Prostate gland (tissue), 2 donors: Measurements from ENCODE around the gene C4A. TPM values are rescaled to one million over a fixed set of nuclear protein-coding genes. Genes with fewer than 3 reads are reported as not detected.

Source experiments
- DNase-seq: peaks from one replicate; pipeline ENCODE4 v3.0.0-alpha.2; 2019; ENCODE audit warnings: low spot score
- H3K27ac ChIP-seq, 2 donors: fragments of 200-600 bp; sonication (generic); 2 replicates each; pipeline ENCODE4 v1.5.1; 2017 to 2019
- H3K27me3 ChIP-seq: fragments of 200-600 bp; sonication (generic); replicated peaks from 2 replicates; pipeline ENCODE4 v1.5.1; 2019; ENCODE audit not compliant: insufficient read depth
- H3K36me3 ChIP-seq, 2 donors: fragments of 200-600 bp; sonication (generic); 1 replicate in 1 of 2; 2 replicates in 1 of 2; pipeline versions ENCODE4 v1.5.1 to v1.8.1; 2017 to 2019
- H3K4me1 ChIP-seq: fragments of 200-600 bp; sonication (generic); replicated peaks from 2 replicates; pipeline ENCODE4 v1.5.1; 2019
- H3K4me3 ChIP-seq, 2 donors: fragments of 200-600 bp; sonication (generic); 2 replicates each; pipeline ENCODE4 v1.5.1; 2017 to 2019
- H3K9me3 ChIP-seq: fragments of 200-600 bp; sonication (generic); 2 replicates; pipeline ENCODE4 v1.5.1; 2017
- CTCF ChIP-seq, 4 experiments: fragments of 200-600 bp in 2 of 4; fragments of 450-650 bp in 2 of 4; sonication (generic) in 2 of 4; IDR thresholded peaks; 1 replicate in 3 of 4; 2 replicates in 1 of 4; pipeline ENCODE4 v1.5.1; 2016 to 2019; ENCODE audit warnings: antibody characterized with exemption in 4 of 4, mild to moderate bottlenecking in 2 of 4, moderate library complexity in 2 of 4
- POLR2A ChIP-seq: fragments of 450-650 bp; IDR thresholded peaks from one replicate; pipeline ENCODE4 v1.6.1; 2016; ENCODE audit warnings: antibody characterized with exemption, mild to moderate bottlenecking
- POLR2AphosphoS5 ChIP-seq: sonication (generic); formaldehyde crosslinking; IDR thresholded peaks from one replicate; pipeline ENCODE4 v1.6.1; 2017; ENCODE audit warnings: antibody characterized with exemption
- WGBS: methylation state at CpG from one replicate; pipeline ENCODE4 v1.1.5; 2018; 5-methylcytosine and 5-hydroxymethylcytosine counted together
- intact Hi-C: fragments of 100-400 bp; cut with DNase I; formaldehyde crosslinking; loops from one replicate; pipeline ENCODE4 v1.14.2; 2022
- total RNA-seq, 2 donors: library from RNA; depleted of rRNA; stranded (reverse); fragments of >200 nt; gene quantifications; one replicate each; pipeline ENCODE4 v1.1.0, GENCODE V29; 2016

Gene C4A
- total RNA-seq, 2 donors from 2014 or later: 32.8 to 196 TPM

GRCh38 chr6:31952140-31952805 lies 29.6 kb upstream of the C4A start:
- peak; percentile 54 for DNase-seq
- peak; percentile 52 for TF ChIP-seq POLR2AphosphoS5
- no peak for TF ChIP-seq POLR2A
- TF ChIP-seq CTCF (IDR thresholded peaks at IDR 0.05): peak; percentile 27 to 82 (median 67)
- H3K4me1 ChIP-seq: no peaks in the 10 kb centered on the region
- 47% methylated on average over 5 of the region's 5 CpGs for WGBS
- H3K27me3 ChIP-seq: no peaks in the 10 kb centered on the region
- peaks cover 6 to 14% of the 10 kb centered on the region in 2 donors for H3K36me3 ChIP-seq
- intact Hi-C loops: no loop called here
- no peaks in the 10 kb centered on the region for H3K9me3 ChIP-seq
- H3K27ac ChIP-seq: peak overlapping the region in 1 of 2 donors; percentile 50
- H3K4me3 ChIP-seq: no peak overlapping the region

GRCh38 chr6:31952890-31953289 lies 29.0 kb upstream of the C4A start:
- intact Hi-C loops: no loop called here
- no peaks in the 10 kb centered on the region for H3K4me1 ChIP-seq
- H3K4me3 ChIP-seq: no peak overlapping the region
- H3K27me3 ChIP-seq: no peaks in the 10 kb centered on the region
- H3K27ac ChIP-seq: peak overlapping the region in 1 of 2 donors; percentile 50
- H3K36me3 ChIP-seq: peaks cover 6 to 14% of the 10 kb centered on the region in 2 donors
- TF ChIP-seq POLR2A (no peak), POLR2AphosphoS5 (no peak), CTCF (IDR thresholded peaks at IDR 0.05) (no peak)
- 67% methylated on average over 5 of the region's 5 CpGs for WGBS
- DNase-seq: no peak
- no peaks in the 10 kb centered on the region for H3K9me3 ChIP-seq

- intact Hi-C loops: no loop called here
- Histone ChIP-seq H3K27ac (no peak overlapping the region), H3K4me1 (no peaks in the 10 kb centered on the region), H3K9me3 (no peaks in the 10 kb centered on the region), H3K4me3 (no peak overlapping the region), H3K36me3 (peaks cover 6 to 14% of the 10 kb centered on the region in 2 donors), H3K27me3 (no peaks in the 10 kb centered on the region)
- TF ChIP-seq CTCF (IDR thresholded peaks at IDR 0.05): no peak
- no peak for TF ChIP-seq POLR2A
- TF ChIP-seq POLR2AphosphoS5: no peak
- no peak for DNase-seq
- 97% methylated on average over 28 of the region's 28 CpGs for WGBS
Measured at GRCh38 chr6:31954511-31954910, 27.3 kb upstream of the C4A start.

- WGBS: 93% methylated on average over 3 of the region's 3 CpGs
- intact Hi-C loops: no loop called here
- H3K4me1 ChIP-seq: no peaks in the 10 kb centered on the region
- H3K36me3 ChIP-seq: peaks cover 6 to 14% of the 10 kb centered on the region in 2 donors
- no peak overlapping the region for H3K4me3 ChIP-seq
- TF ChIP-seq POLR2AphosphoS5 (no peak), POLR2A (no peak), CTCF (IDR thresholded peaks at IDR 0.05) (no peak)
- no peak for DNase-seq
- no peak overlapping the region for H3K27ac ChIP-seq
- no peaks in the 10 kb centered on the region for H3K9me3 ChIP-seq
- H3K27me3 ChIP-seq: no peaks in the 10 kb centered on the region
Measured at GRCh38 chr6:31956796-31957195, 25.1 kb upstream of the C4A start.

- intact Hi-C loops: loop anchor here (2.0 kb wide), 1 partner anchor 56 kb away; the partner anchor contains the start of gene ZBTB12
- Histone ChIP-seq H3K27me3 (no peaks in the 10 kb centered on the region), H3K27ac (peak overlapping the region; percentile 63 to 73), H3K36me3 (peaks cover 8 to 14% of the 10 kb centered on the region in 2 donors), H3K4me1 (no peaks in the 10 kb centered on the region), H3K9me3 (no peaks in the 10 kb centered on the region), H3K4me3 (peak overlapping the region; percentile 59 to 65)
- no peak for DNase-seq
- TF ChIP-seq POLR2AphosphoS5 (no peak), POLR2A (no peak), CTCF (IDR thresholded peaks at IDR 0.05) (no peak)
- WGBS: 8% methylated on average over 11 of the region's 11 CpGs
Measured at GRCh38 chr6:31958412-31958740, 23.5 kb upstream of the C4A start.
